OCI-LY7 (cell line): Measurements from ENCODE around the gene SFT2D1. TPM values are rescaled to one million over a fixed set of nuclear protein-coding genes. Genes with fewer than 3 reads are reported as not detected.

Experiments used
- BruUV-seq: library from RNA; stranded (reverse); fragments of 400-500 nt; replicated peaks from 2 replicates; lab custom pipeline; 2021; lab: Mats Ljungman, UMichigan
- CTCF ChIA-PET: fragments of 300-600 bp; sonication (Branson Sonifier 250); formaldehyde crosslinking; loops from one replicate; lab custom pipeline; 2022; ENCODE audit warnings: antibody characterized with exemption; ENCODE audit not compliant: unreplicated experiment; lab: Charles Lee
- POLR2A ChIA-PET: fragments of 300-600 bp; sonication (Branson Sonifier 250); formaldehyde crosslinking; loops from one replicate; lab custom pipeline; 2022; ENCODE audit warnings: antibody characterized with exemption; lab: Charles Lee
- DNase-seq: peaks from one replicate; pipeline ENCODE4 v3.0.0-alpha.2; 2015; ENCODE audit warnings: low spot score
- H2AFZ ChIP-seq: fragments of 200-600 bp; sonication (generic), shearing (Covaris generic); 2 replicates; pipeline ENCODE4 v1.6.1; 2014; ENCODE audit warnings: mild to moderate bottlenecking, antibody characterized with exemption, low read length, moderate library complexity
- H3K27ac ChIP-seq: fragments of 200-600 bp; sonication (generic); 2 replicates; pipeline ENCODE4 v1.5.1; 2014; ENCODE audit warnings: mixed run types, low read depth, mild to moderate bottlenecking, moderate library complexity, low read length, inconsistent platforms; ENCODE audit not compliant: poor library complexity, severe bottlenecking
- H3K36me3 ChIP-seq: fragments of 200-600 bp; sonication (generic); 2 replicates; pipeline ENCODE4 v1.6.1; 2014; ENCODE audit warnings: mild to moderate bottlenecking, antibody characterized with exemption, low read length, moderate library complexity, mixed read lengths; ENCODE audit not compliant: insufficient read depth
- H3K4me1 ChIP-seq: fragments of 200-600 bp; sonication (generic); 2 replicates; pipeline ENCODE4 v1.5.1; 2014; ENCODE audit warnings: mild to moderate bottlenecking, low read length; ENCODE audit not compliant: insufficient read depth, poor library complexity, severe bottlenecking
- H3K4me2 ChIP-seq: fragments of 200-600 bp; sonication (generic); 2 replicates; pipeline ENCODE4 v1.6.1; 2014; ENCODE audit warnings: mild to moderate bottlenecking, low read length
- H3K4me3 ChIP-seq: fragments of 200-600 bp; sonication (generic); 2 replicates; pipeline ENCODE4 v1.5.1; 2014; ENCODE audit warnings: mild to moderate bottlenecking, low read depth, low read length; ENCODE audit not compliant: poor library complexity, severe bottlenecking
- H3K79me2 ChIP-seq: fragments of 200-600 bp; sonication (generic); 2 replicates; pipeline ENCODE4 v1.6.1; 2016; ENCODE audit warnings: low read depth, mild to moderate bottlenecking, low read length, moderate library complexity, mixed read lengths; ENCODE audit not compliant: insufficient read depth
- H3K9me2 ChIP-seq: fragments of 200-600 bp; sonication (generic); 2 replicates; pipeline ENCODE4 v1.6.1; 2016; ENCODE audit warnings: mild to moderate bottlenecking, low read length, mixed read lengths; ENCODE audit not compliant: insufficient read depth
- H3K9me3 ChIP-seq: fragments of 200-600 bp; sonication (generic); 2 replicates; pipeline ENCODE4 v1.6.1; 2014; ENCODE audit warnings: mild to moderate bottlenecking, mixed run types, low read length, mixed read lengths
- H4K20me1 ChIP-seq: fragments of 200-600 bp; sonication (generic); 2 replicates; pipeline ENCODE4 v1.6.1; 2014; ENCODE audit warnings: mild to moderate bottlenecking, antibody characterized with exemption, low read length, moderate library complexity, mixed read lengths; ENCODE audit not compliant: insufficient read depth
- EZH2phosphoT487 ChIP-seq: fragments of 200-600 bp; sonication (generic); IDR thresholded peaks from 2 replicates; pipeline ENCODE4 v1.6.1; 2018; ENCODE audit warnings: low read depth, borderline replicate concordance, mild to moderate bottlenecking, mixed run types, antibody characterized with exemption, low read length, moderate library complexity, mixed read lengths
- intact Hi-C: fragments of 100-400 bp; cut with micrococcal nuclease; formaldehyde crosslinking; loops from one replicate; pipeline ENCODE4 v1.10.0; 2022; ENCODE audit not compliant: unreplicated experiment
- total RNA-seq, 2 experiments: library from RNA; depleted of rRNA in 1 of 2; stranded (reverse); fragments of >200 nt in 1 of 2; shearing (Covaris generic) in 1 of 2; gene quantifications; 2 replicates each; pipeline ENCODE4 v1.2.3, GENCODE V29; 2014 to 2022
- TF ChIP-seq, protein P1 (sequence below): fragments of 200-600 bp; sonication (generic); conservative IDR thresholded peaks from 2 replicates; pipeline ENCODE4 v1.5.1; 2014; ENCODE audit warnings: mild to moderate bottlenecking, antibody characterized with exemption, low read length, moderate library complexity, mixed read lengths

SFT2D1 gene
- total RNA-seq, 2 experiments from 2014 or later = 43.4 to 63.9 TPM

DNA sequence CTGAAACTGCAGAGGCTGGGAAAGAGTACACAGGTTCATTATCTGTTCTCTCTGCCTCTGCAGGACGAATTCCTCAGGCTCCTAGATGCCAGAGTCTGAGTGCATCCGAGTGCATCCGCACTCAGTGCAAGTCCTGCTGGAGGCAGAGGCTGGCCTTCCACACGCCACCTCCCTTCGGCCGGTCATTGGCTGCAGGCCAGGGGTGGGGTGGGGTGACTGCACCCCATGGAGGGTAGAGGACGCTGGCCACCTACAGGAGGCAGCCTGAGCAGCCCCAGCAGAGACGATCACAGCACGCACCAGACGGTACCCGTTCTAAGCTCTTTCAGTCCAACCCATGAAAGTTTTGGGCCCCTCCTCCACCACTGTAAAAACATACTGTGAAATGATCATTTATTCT, 11.7 kb downstream of the SFT2D1 start:
- no peaks in the 10 kb centered on the region for H3K9me2 ChIP-seq
- peaks cover 69% of the 10 kb centered on the region for H3K36me3 ChIP-seq
- intact Hi-C loops = no loop called here
- DNase-seq = no peak
- H3K4me2 ChIP-seq = no peak overlapping the region
- no peaks in the 10 kb centered on the region for H3K9me3 ChIP-seq
- H3K79me2 ChIP-seq = peaks cover 80% of the 10 kb centered on the region
- BruUV-seq = no TSS peak
- peaks cover 32% of the 10 kb centered on the region for H3K4me1 ChIP-seq
- no peak overlapping the region for H3K4me3 ChIP-seq
- ChIA-PET CTCF (no interaction called here), POLR2A (no interaction called here)
- no peak overlapping the region for H3K27ac ChIP-seq
- TF ChIP-seq, protein P1, sequence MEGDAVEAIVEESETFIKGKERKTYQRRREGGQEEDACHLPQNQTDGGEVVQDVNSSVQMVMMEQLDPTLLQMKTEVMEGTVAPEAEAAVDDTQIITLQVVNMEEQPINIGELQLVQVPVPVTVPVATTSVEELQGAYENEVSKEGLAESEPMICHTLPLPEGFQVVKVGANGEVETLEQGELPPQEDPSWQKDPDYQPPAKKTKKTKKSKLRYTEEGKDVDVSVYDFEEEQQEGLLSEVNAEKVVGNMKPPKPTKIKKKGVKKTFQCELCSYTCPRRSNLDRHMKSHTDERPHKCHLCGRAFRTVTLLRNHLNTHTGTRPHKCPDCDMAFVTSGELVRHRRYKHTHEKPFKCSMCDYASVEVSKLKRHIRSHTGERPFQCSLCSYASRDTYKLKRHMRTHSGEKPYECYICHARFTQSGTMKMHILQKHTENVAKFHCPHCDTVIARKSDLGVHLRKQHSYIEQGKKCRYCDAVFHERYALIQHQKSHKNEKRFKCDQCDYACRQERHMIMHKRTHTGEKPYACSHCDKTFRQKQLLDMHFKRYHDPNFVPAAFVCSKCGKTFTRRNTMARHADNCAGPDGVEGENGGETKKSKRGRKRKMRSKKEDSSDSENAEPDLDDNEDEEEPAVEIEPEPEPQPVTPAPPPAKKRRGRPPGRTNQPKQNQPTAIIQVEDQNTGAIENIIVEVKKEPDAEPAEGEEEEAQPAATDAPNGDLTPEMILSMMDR = no peak
- TF ChIP-seq EZH2phosphoT487 = no peak
- no peak overlapping the region for H2AFZ ChIP-seq
- no peaks in the 10 kb centered on the region for H4K20me1 ChIP-seq

DNA sequence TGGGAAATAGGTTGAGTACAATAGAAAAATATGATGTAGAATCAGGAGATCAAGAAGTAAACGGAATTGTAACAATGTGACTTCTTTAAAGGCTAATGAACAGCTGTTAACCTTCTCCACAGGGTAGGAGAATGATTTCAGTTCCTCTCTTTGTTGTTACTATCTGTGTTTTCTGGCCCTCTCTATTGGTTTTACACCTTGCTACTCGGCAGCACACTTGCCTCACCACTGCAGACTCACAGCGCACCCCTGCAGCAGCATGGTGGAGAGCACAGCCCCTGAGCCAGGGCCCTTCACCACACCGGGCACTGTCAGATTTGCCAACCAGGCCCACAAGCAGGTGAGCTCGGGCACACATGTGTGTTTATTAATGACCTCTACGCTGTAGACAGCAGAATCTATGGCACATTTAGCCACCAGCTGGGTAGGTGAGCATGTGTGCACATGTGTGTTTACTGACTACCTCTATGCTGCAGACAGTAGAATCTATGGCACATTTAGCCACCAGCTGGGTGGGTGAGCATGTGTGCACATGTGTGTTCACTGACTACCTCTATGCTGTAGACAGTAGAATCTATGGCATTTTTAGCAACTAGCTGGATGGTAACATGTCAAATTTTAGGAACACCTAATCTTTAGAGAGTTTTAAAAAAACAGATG, 16.8 kb downstream of the SFT2D1 start:
- H3K9me2 ChIP-seq = no peaks in the 10 kb centered on the region
- intact Hi-C loops = no loop called here
- peaks cover 19% of the 10 kb centered on the region for H3K4me1 ChIP-seq
- peak overlapping the region; percentile 51 for H3K27ac ChIP-seq
- H3K4me2 ChIP-seq = peak overlapping the region; percentile 40
- H3K36me3 ChIP-seq = peaks cover 70% of the 10 kb centered on the region
- H3K79me2 ChIP-seq = peaks cover 35% of the 10 kb centered on the region; the same call in 1 of the 2 replicates
- no TSS peak for BruUV-seq
- CTCF ChIA-PET = no interaction called here
- peak; percentile 54 for DNase-seq
- no peaks in the 10 kb centered on the region for H4K20me1 ChIP-seq
- POLR2A ChIA-PET = interaction anchor here (0.9 to 2.1 kb wide), 5 partner anchors 11 to 85 kb away, joined by 3 to 9 read pairs (median 3); no protein-coding TSS in a partner anchor
- H3K9me3 ChIP-seq = no peaks in the 10 kb centered on the region
- TF ChIP-seq, protein P1 = no peak; the same call in 1 of the 2 replicates
- no peak for TF ChIP-seq EZH2phosphoT487
- no peak overlapping the region for H2AFZ ChIP-seq
- no peak overlapping the region for H3K4me3 ChIP-seq

DNA sequence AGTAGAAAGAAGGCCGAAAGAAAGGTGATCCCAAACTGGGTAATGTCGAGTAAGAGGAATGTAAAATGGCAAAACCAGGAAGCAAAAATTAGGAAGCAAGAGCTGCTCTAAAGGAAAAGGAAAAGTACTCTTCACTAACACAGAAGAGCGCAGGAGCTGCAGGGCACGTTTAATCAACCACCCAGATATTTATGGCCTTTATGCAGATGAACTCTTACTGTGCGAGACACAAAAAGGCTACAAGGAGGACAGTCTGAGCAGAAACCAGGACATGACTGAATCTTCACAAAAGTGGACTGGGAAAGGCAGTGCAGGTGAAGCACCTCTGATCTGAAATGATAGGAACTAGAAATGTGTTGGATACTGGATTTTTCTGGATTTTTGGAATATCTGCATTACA, 18.9 kb downstream of the SFT2D1 start:
- no peaks in the 10 kb centered on the region for H3K9me3 ChIP-seq
- TF ChIP-seq, protein P1 = no peak
- no peak for TF ChIP-seq EZH2phosphoT487
- no peak overlapping the region for H3K27ac ChIP-seq
- no peak overlapping the region for H2AFZ ChIP-seq
- H4K20me1 ChIP-seq = no peaks in the 10 kb centered on the region
- peaks cover 19% of the 10 kb centered on the region for H3K4me1 ChIP-seq
- POLR2A ChIA-PET = interaction anchor here (0.6 to 1.3 kb wide), 5 partner anchors 12 to 599 kb away, joined by 3 to 4 read pairs (median 3); no protein-coding TSS in a partner anchor
- H3K79me2 ChIP-seq = peaks cover 14% of the 10 kb centered on the region; the same call in 1 of the 2 replicates
- no TSS peak for BruUV-seq
- CTCF ChIA-PET = interaction anchor here (1.7 kb wide), 1 partner anchor 10 kb away, joined by 6 read pairs; no protein-coding TSS in a partner anchor
- H3K4me2 ChIP-seq = no peak overlapping the region
- no peak for DNase-seq
- intact Hi-C loops = no loop called here
- H3K9me2 ChIP-seq = no peaks in the 10 kb centered on the region
- no peak overlapping the region for H3K4me3 ChIP-seq
- peaks cover 69% of the 10 kb centered on the region for H3K36me3 ChIP-seq
